ENCODE data around the gene MTERF4. TPM values are rescaled to one million over a fixed set of nuclear protein-coding genes. Genes with fewer than 3 reads are reported as not detected.

Gene MTERF4
- polyA plus RNA-seq, 2 donors: 21.5 to 32.7 TPM

GRCh38 chr2:241062389-241063092 lies 39.5 kb downstream of the MTERF4 start:
- Histone ChIP-seq H3K27me3 (ENCODE audit: control insufficient read depth in 1 of 2, insufficient read depth in 2 of 2, low read length in 2 of 2) (no peaks in the 10 kb centered on the region), H3K4me1 (ENCODE audit: control insufficient read depth in 2 of 2, insufficient read depth in 2 of 2, low read length in 1 of 2) (peaks cover 2 to 14% of the 10 kb centered on the region in 2 donors), H3K36me3 (ENCODE audit: control insufficient read depth in 2 of 2, insufficient read depth in 2 of 2, low read length in 1 of 2) (peaks cover 0 to 1% of the 10 kb centered on the region in 2 donors), H3K27ac (ENCODE audit: low read depth in 2 of 2, low read length in 1 of 2) (peak overlapping the region; percentile 75 to 79), H3K4me3 (ENCODE audit: low read depth in 1 of 2, low read length in 2 of 2) (peak overlapping the region; percentile 48 to 60), H3K9me3 (ENCODE audit: control insufficient read depth in 2 of 2, insufficient read depth in 1 of 2, low read depth in 1 of 2, low read length in 1 of 2) (no peaks in the 10 kb centered on the region)
- WGBS, 2 donors: 56 to 67% methylated on average over 15 of the region's 15 CpGs

GRCh38 chr2:241061275-241061674 lies 40.8 kb downstream of the MTERF4 start:
- no peak overlapping the region for H3K4me3 ChIP-seq (ENCODE audit: low read depth in 1 of 2, low read length in 2 of 2)
- 45 to 59% methylated on average over 6 of the region's 6 CpGs for WGBS, 2 donors
- H3K27ac ChIP-seq (ENCODE audit: low read depth in 2 of 2, low read length in 1 of 2): peak overlapping the region; percentile 65 to 79

GRCh38 chr2:241053576-241054251 lies 48.4 kb downstream of the MTERF4 start:
- Histone ChIP-seq H3K27ac (ENCODE audit: low read depth in 2 of 2, low read length in 1 of 2) (no peak overlapping the region), H3K4me3 (ENCODE audit: low read depth in 1 of 2, low read length in 2 of 2) (no peak overlapping the region), H3K27me3 (ENCODE audit: control insufficient read depth in 1 of 2, insufficient read depth in 2 of 2, low read length in 2 of 2) (no peaks in the 10 kb centered on the region), H3K36me3 (ENCODE audit: control insufficient read depth in 2 of 2, insufficient read depth in 2 of 2, low read length in 1 of 2) (peaks cover 0 to 26% of the 10 kb centered on the region in 2 donors), H3K9me3 (ENCODE audit: control insufficient read depth in 2 of 2, insufficient read depth in 1 of 2, low read depth in 1 of 2, low read length in 1 of 2) (no peaks in the 10 kb centered on the region), H3K4me1 (ENCODE audit: control insufficient read depth in 2 of 2, insufficient read depth in 2 of 2, low read length in 1 of 2) (no peaks in the 10 kb centered on the region)
- WGBS, 2 donors: 93 to 94% methylated on average over 8 of the region's 8 CpGs

More at GRCh38 chr2:241061275-241061674, 40.8 kb downstream of the MTERF4 start:
- peaks cover 2 to 14% of the 10 kb centered on the region in 2 donors for H3K4me1 ChIP-seq (ENCODE audit: control insufficient read depth in 2 of 2, insufficient read depth in 2 of 2, low read length in 1 of 2)
- H3K36me3 ChIP-seq (ENCODE audit: control insufficient read depth in 2 of 2, insufficient read depth in 2 of 2, low read length in 1 of 2): no peaks in the 10 kb centered on the region
- no peaks in the 10 kb centered on the region for H3K27me3 ChIP-seq (ENCODE audit: control insufficient read depth in 1 of 2, insufficient read depth in 2 of 2, low read length in 2 of 2)
- H3K9me3 ChIP-seq (ENCODE audit: control insufficient read depth in 2 of 2, insufficient read depth in 1 of 2, low read depth in 1 of 2, low read length in 1 of 2): no peaks in the 10 kb centered on the region

DNA sequence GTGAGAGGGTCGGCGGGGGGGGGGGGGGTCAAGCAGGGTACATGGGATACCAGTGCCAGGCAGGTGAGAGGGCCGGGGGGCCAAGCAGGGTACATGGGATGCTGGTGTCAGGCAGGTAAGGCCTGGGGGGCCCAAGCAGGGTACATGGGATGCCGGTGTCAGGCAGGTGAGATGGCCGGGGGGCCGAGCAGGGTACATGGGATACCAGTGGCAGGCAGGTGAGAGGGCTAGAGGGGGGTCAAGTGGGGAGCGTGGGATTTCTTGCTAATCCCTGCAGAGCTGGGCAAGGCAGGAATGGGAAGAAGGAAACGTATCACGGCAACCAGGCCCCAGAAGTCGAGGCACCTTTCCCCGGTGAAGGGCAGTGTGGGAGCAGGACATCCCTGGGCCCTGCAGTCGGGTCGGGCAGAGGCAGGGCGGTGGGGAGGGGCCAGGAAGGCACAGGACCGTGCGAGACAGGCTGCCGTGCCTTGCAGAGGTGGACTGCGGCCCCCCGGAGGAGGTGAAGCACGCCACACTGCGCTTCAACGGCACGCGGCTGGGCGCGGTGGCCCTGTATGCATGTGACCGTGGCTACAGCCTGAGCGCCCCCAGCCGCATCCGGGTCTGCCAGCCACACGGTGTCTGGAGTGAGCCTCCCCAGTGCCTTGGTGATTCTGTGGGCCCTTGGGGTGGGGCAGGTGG lies 49.3 kb downstream of the MTERF4 start:
- Histone ChIP-seq H3K4me3 (ENCODE audit: low read depth in 1 of 2, low read length in 2 of 2) (no peak overlapping the region), H3K4me1 (ENCODE audit: control insufficient read depth in 2 of 2, insufficient read depth in 2 of 2, low read length in 1 of 2) (no peaks in the 10 kb centered on the region), H3K27me3 (ENCODE audit: control insufficient read depth in 1 of 2, insufficient read depth in 2 of 2, low read length in 2 of 2) (no peaks in the 10 kb centered on the region), H3K9me3 (ENCODE audit: control insufficient read depth in 2 of 2, insufficient read depth in 1 of 2, low read depth in 1 of 2, low read length in 1 of 2) (no peaks in the 10 kb centered on the region), H3K36me3 (ENCODE audit: control insufficient read depth in 2 of 2, insufficient read depth in 2 of 2, low read length in 1 of 2) (peaks cover 0 to 26% of the 10 kb centered on the region in 2 donors), H3K27ac (ENCODE audit: low read depth in 2 of 2, low read length in 1 of 2) (no peak overlapping the region)
- 89 to 93% methylated on average over 31 of the region's 31 CpGs for WGBS, 2 donors

- no peaks in the 10 kb centered on the region for H3K4me1 ChIP-seq (ENCODE audit: control insufficient read depth in 2 of 2, insufficient read depth in 2 of 2, low read length in 1 of 2)
- H3K27ac ChIP-seq (ENCODE audit: low read depth in 2 of 2, low read length in 1 of 2): no peak overlapping the region
- no peak overlapping the region for H3K4me3 ChIP-seq (ENCODE audit: low read depth in 1 of 2, low read length in 2 of 2)
- 89 to 92% methylated on average over 29 to 33 of the region's 33 CpGs for WGBS, 2 donors
- no peaks in the 10 kb centered on the region for H3K27me3 ChIP-seq (ENCODE audit: control insufficient read depth in 1 of 2, insufficient read depth in 2 of 2, low read length in 2 of 2)
- H3K9me3 ChIP-seq (ENCODE audit: control insufficient read depth in 2 of 2, insufficient read depth in 1 of 2, low read depth in 1 of 2, low read length in 1 of 2): no peaks in the 10 kb centered on the region
- H3K36me3 ChIP-seq (ENCODE audit: control insufficient read depth in 2 of 2, insufficient read depth in 2 of 2, low read length in 1 of 2): peaks cover 0 to 26% of the 10 kb centered on the region in 2 donors
Observed at GRCh38 chr2:241051578-241052487, 50.3 kb downstream of the MTERF4 start.

DNA sequence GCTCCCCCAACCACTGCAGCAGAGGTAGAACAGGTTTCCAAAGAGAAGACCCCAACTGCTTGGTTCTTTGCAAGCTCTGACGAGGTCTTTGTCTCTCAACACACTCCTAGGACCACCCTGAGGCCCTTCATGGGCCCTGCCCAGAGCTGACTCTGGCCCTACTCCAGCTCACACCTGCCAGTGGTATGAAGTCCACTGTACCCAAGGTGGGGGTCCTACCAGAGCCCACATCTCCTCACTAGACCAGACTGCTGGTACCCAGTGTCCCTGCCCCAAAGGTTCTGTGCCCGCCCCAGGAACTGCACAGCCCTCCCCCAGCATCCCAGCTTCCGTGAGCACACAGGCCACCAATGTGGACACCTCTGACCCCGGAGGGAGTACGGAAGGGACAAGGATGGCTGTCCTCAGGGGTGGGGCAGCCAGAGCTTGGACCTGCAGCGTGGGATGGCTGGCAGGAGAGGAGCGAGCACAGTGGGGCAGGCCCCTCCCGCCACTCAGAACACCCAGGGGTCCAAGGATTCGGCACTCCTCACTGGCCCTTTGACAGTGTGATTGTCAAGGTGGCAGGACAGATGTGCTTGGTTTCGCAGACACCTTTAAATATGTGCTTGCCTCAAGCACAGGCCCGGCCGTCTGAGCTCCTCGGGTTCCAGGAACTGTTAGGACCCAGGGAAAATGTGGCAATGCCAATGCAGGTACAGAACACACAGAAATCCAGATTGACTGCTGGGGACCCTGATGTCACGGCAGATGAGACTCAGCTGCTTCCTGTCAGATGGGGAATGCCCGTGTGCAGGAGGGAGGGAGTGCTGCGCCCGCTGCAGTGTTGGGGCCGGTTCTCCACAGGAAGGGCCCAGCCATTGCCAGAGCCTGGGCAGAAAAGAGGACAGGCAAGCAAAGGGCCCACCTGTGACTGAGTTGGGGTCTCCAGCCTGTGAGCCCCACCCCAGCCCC lies 51.2 kb downstream of the MTERF4 start:
- Histone ChIP-seq H3K4me3 (ENCODE audit: low read depth in 1 of 2, low read length in 2 of 2) (no peak overlapping the region), H3K27me3 (ENCODE audit: control insufficient read depth in 1 of 2, insufficient read depth in 2 of 2, low read length in 2 of 2) (no peaks in the 10 kb centered on the region), H3K4me1 (ENCODE audit: control insufficient read depth in 2 of 2, insufficient read depth in 2 of 2, low read length in 1 of 2) (no peaks in the 10 kb centered on the region), H3K27ac (ENCODE audit: low read depth in 2 of 2, low read length in 1 of 2) (no peak overlapping the region), H3K36me3 (ENCODE audit: control insufficient read depth in 2 of 2, insufficient read depth in 2 of 2, low read length in 1 of 2) (peaks cover 0 to 26% of the 10 kb centered on the region in 2 donors), H3K9me3 (ENCODE audit: control insufficient read depth in 2 of 2, insufficient read depth in 1 of 2, low read depth in 1 of 2, low read length in 1 of 2) (no peaks in the 10 kb centered on the region)
- 90 to 91% methylated on average over 18 of the region's 18 CpGs for WGBS, 2 donors

DNA sequence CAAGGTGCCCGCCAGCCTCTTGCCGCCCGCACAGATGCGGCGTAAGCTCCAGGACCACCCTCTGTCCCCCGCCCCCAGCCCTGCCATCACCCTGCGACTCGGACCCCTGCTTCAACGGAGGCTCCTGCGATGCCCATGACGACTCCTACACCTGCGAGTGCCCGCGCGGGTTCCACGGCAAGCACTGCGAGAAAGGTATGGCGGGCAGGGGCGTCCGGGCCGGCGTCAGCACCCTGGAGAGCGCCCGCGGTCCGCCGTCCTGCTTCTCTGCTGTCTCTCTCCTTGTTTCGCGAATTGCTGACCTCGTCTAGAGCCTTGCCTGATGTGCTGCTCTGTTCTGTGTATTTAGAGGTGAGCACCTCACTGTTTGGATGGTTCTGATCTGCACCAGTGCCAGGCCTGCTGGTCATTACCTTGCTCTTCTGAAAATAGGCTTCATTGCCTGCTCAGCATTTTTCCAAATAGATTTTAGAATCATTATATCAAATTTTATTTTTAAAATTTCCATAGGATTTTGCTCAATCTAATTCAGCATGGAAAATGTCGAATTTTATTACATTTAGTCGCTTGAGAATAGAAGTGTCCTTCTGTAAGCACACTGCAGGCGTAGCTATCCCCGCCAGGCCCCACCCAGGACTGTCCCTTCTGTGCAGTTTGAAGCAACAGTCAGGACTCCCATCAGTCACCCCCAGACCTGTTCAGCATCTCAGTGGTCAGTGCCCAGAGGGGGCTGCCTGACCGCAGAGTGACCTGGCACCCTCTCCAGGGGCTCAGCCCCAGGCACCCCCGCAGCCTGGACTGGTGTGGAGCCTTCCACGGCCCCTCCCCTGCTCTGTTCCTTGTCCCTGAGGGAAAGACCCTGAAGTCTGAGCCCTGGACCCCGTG lies 52.1 kb downstream of the MTERF4 start:
- no peak overlapping the region for H3K4me3 ChIP-seq (ENCODE audit: low read depth in 1 of 2, low read length in 2 of 2)
- H3K4me1 ChIP-seq (ENCODE audit: control insufficient read depth in 2 of 2, insufficient read depth in 2 of 2, low read length in 1 of 2): no peaks in the 10 kb centered on the region
- no peak overlapping the region for H3K27ac ChIP-seq (ENCODE audit: low read depth in 2 of 2, low read length in 1 of 2)
- H3K9me3 ChIP-seq (ENCODE audit: control insufficient read depth in 2 of 2, insufficient read depth in 1 of 2, low read depth in 1 of 2, low read length in 1 of 2): no peaks in the 10 kb centered on the region
- WGBS, 2 donors: 64 to 72% methylated on average over 35 to 38 of the region's 38 CpGs
- peaks cover 0 to 26% of the 10 kb centered on the region in 2 donors for H3K36me3 ChIP-seq (ENCODE audit: control insufficient read depth in 2 of 2, insufficient read depth in 2 of 2, low read length in 1 of 2)
- no peaks in the 10 kb centered on the region for H3K27me3 ChIP-seq (ENCODE audit: control insufficient read depth in 1 of 2, insufficient read depth in 2 of 2, low read length in 2 of 2)

GRCh38 chr2:241048949-241049343 lies 53.1 kb downstream of the MTERF4 start:
- H3K9me3 ChIP-seq (ENCODE audit: control insufficient read depth in 2 of 2, insufficient read depth in 1 of 2, low read depth in 1 of 2, low read length in 1 of 2): peaks cover 0 to 4% of the 10 kb centered on the region in 2 donors
- H3K4me1 ChIP-seq (ENCODE audit: control insufficient read depth in 2 of 2, insufficient read depth in 2 of 2, low read length in 1 of 2): no peaks in the 10 kb centered on the region
- H3K27me3 ChIP-seq (ENCODE audit: control insufficient read depth in 1 of 2, insufficient read depth in 2 of 2, low read length in 2 of 2): no peaks in the 10 kb centered on the region
- no peak overlapping the region for H3K4me3 ChIP-seq (ENCODE audit: low read depth in 1 of 2, low read length in 2 of 2)
- no peak overlapping the region for H3K27ac ChIP-seq (ENCODE audit: low read depth in 2 of 2, low read length in 1 of 2)
- H3K36me3 ChIP-seq (ENCODE audit: control insufficient read depth in 2 of 2, insufficient read depth in 2 of 2, low read length in 1 of 2): peaks cover 0 to 26% of the 10 kb centered on the region in 2 donors
- WGBS, 2 donors: 89% methylated on average over 11 of the region's 11 CpGs

Data from esophagus (tissue), 2 donors.